MCF 10A (cell line): Measurements from ENCODE around the gene ATP2A3. TPM values are rescaled to one million over a fixed set of nuclear protein-coding genes. Genes with fewer than 3 reads are reported as not detected.

ENCODE experiments used
- BruUV-seq: library from RNA; stranded (reverse); fragments of 400-500 nt; replicated peaks from 2 replicates; lab custom pipeline; 2021; lab: Mats Ljungman, UMichigan
- CTCF ChIA-PET: fragments of 300-600 bp; sonication (Branson Sonifier 250); formaldehyde crosslinking; extraction: SDS; loops from one replicate; lab custom pipeline; 2021; ENCODE audit warnings: antibody characterized with exemption, inconsistent platforms; lab: Yijun Ruan, JAX
- POLR2A ChIA-PET: fragments of 300-600, 350-650 bp; sonication (Branson Sonifier 250); formaldehyde crosslinking; extraction: SDS; loops from one replicate; lab custom pipeline; 2020; ENCODE audit warnings: antibody characterized with exemption, inconsistent platforms; lab: Yijun Ruan, JAX
- DNase-seq: peaks from one replicate; pipeline ENCODE4 v3.0.0-alpha.2; 2018; ENCODE audit not compliant: unreplicated experiment
- H3K27ac Mint-ChIP-seq: one replicate; pipeline ENCODE4 v1.8.0; 2022; ENCODE audit warnings: mild to moderate bottlenecking, low read depth, mixed read lengths; ENCODE audit not compliant: unreplicated experiment
- H3K27me3 Mint-ChIP-seq: one replicate; pipeline ENCODE4 v1.8.0; 2022; ENCODE audit warnings: mixed read lengths; ENCODE audit not compliant: insufficient read depth, unreplicated experiment
- H3K36me3 Mint-ChIP-seq: one replicate; pipeline ENCODE4 v1.8.0; 2022; ENCODE audit warnings: mild to moderate bottlenecking, moderate library complexity, mixed read lengths; ENCODE audit not compliant: insufficient read depth, unreplicated experiment
- H3K4me1 Mint-ChIP-seq: one replicate; pipeline ENCODE4 v1.8.0; 2022; ENCODE audit warnings: mixed read lengths; ENCODE audit not compliant: insufficient read depth, unreplicated experiment
- H3K4me3 Mint-ChIP-seq: one replicate; pipeline ENCODE4 v1.8.0; 2022; ENCODE audit warnings: mild to moderate bottlenecking, moderate library complexity, mixed read lengths; ENCODE audit not compliant: unreplicated experiment
- H3K9me3 Mint-ChIP-seq: one replicate; pipeline ENCODE4 v1.8.0; 2022; ENCODE audit warnings: mixed read lengths; ENCODE audit not compliant: unreplicated experiment
- intact Hi-C: fragments of 100-400 bp; cut with micrococcal nuclease; formaldehyde crosslinking; loops from 2 replicates; pipeline ENCODE4 v1.14.1; 2022
- total RNA-seq: library from RNA; stranded (reverse); gene quantifications from 2 replicates; pipeline ENCODE4 v1.2.3, GENCODE V29; 2022
- TF ChIP-seq, protein P1 (sequence below): fragments of 200-600 bp; IDR thresholded peaks from one replicate; pipeline ENCODE4 v1.8.0; 2022; ENCODE audit warnings: antibody characterized with exemption, mild to moderate bottlenecking; ENCODE audit not compliant: unreplicated experiment

Gene ATP2A3
- total RNA-seq, 1 experiment from 2014 or later, result not detected

DNA sequence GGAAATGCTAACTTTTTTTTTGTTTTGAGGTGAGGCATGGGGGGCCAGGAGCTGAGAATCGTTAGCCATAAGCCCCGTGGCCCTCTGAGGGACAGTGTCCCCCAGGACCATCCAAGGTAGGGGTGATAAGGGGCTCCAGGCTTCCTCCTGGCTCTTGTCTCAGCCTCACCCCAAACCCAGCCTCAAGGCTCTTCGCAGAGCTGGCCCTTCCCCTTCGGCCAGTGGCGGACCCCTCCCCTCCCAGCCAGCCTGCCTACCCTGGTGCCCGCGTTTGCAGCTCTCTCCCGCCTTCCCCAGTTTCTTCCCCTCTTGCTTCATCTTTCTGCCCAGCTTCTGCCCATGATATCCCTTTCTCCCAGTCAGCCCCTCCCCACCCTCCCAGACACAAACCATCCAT, 22.7 kb upstream of the ATP2A3 start:
- no peak overlapping the region for H3K27ac Mint-ChIP-seq
- peaks cover 12% of the 10 kb centered on the region for H3K27me3 Mint-ChIP-seq
- H3K4me3 Mint-ChIP-seq, result no peak overlapping the region
- no peak for DNase-seq
- H3K9me3 Mint-ChIP-seq, result no peaks in the 10 kb centered on the region
- CTCF ChIA-PET, result interaction anchor here (0.6 to 1.5 kb wide), 5 partner anchors 74 to 839 kb away, joined by 3 to 7 read pairs (median 3); no protein-coding TSS in a partner anchor
- intact Hi-C loops, result no loop called here
- no peaks in the 10 kb centered on the region for H3K36me3 Mint-ChIP-seq
- peaks cover 8% of the 10 kb centered on the region for H3K4me1 Mint-ChIP-seq
- BruUV-seq, result no TSS peak
- POLR2A ChIA-PET, result no interaction called here
- TF ChIP-seq, protein P1, sequence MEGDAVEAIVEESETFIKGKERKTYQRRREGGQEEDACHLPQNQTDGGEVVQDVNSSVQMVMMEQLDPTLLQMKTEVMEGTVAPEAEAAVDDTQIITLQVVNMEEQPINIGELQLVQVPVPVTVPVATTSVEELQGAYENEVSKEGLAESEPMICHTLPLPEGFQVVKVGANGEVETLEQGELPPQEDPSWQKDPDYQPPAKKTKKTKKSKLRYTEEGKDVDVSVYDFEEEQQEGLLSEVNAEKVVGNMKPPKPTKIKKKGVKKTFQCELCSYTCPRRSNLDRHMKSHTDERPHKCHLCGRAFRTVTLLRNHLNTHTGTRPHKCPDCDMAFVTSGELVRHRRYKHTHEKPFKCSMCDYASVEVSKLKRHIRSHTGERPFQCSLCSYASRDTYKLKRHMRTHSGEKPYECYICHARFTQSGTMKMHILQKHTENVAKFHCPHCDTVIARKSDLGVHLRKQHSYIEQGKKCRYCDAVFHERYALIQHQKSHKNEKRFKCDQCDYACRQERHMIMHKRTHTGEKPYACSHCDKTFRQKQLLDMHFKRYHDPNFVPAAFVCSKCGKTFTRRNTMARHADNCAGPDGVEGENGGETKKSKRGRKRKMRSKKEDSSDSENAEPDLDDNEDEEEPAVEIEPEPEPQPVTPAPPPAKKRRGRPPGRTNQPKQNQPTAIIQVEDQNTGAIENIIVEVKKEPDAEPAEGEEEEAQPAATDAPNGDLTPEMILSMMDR, result no peak

DNA sequence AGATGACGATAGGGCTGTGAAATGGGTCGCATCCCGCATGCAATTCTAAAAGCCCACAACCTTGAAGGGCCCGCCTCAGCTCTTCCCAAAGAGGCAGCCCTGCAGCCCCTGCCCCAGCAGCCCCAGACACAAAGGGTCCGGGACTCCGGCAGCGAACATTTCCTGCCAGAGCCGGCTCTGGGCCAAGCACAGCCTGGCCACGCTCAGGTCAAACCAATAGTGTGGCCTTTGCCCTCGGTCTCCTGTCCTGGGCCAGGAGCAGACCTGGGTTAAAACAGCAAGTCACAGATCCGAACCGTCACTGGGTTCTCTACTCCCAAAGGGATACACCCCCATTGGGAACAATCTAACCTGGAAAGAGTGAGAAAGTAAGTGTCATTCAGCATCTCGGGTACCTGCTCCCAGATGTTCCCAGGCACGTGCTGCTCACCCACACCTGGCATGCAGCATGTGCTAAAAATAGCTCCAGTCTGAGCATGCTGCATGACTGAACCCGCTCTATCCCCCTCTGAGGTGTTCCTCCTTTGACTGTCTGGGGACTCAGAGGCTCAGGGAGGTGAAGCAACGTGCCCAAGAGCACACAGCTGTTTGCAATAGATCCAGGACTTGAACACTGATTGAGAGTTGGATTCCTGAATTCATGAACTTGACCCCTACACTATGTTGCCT, 22.2 kb upstream of the ATP2A3 start:
- Mint-ChIP-seq H3K36me3 (no peaks in the 10 kb centered on the region), H3K27me3 (peaks cover 8% of the 10 kb centered on the region), H3K4me1 (peaks cover 8% of the 10 kb centered on the region), H3K4me3 (no peak overlapping the region), H3K27ac (no peak overlapping the region), H3K9me3 (no peaks in the 10 kb centered on the region)
- no peak for DNase-seq
- ChIA-PET CTCF (interaction anchor here (0.6 to 1.5 kb wide), 3 partner anchors 73 to 429 kb away, joined by 3 to 7 read pairs (median 3); no protein-coding TSS in a partner anchor), POLR2A (no interaction called here)
- BruUV-seq, result no TSS peak
- TF ChIP-seq, protein P1, result no peak
- intact Hi-C loops, result no loop called here

DNA sequence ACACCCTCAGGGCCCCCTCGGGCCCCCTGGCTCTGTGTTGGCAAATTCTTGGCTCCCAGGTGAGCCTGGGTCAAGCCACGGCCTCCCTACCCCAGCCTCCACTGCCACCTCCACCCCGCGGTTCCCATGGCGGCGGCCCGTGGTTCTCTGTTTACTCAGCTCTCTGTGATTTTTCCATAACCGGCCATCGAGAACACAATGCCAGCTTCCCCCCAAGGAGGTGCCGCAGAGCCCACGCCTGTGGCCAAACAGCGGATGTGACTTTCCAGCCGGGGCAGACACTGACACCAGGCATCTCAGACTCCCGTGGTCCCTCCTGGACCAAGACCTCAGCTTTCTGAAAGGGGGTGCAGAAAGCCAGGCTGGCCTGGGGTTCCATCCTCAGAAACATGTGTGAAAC, 21.6 kb upstream of the ATP2A3 start:
- BruUV-seq, result no TSS peak
- DNase-seq, result no peak
- Mint-ChIP-seq H3K4me3 (no peak overlapping the region), H3K9me3 (no peaks in the 10 kb centered on the region), H3K36me3 (no peaks in the 10 kb centered on the region), H3K4me1 (peaks cover 6% of the 10 kb centered on the region), H3K27me3 (peaks cover 2% of the 10 kb centered on the region), H3K27ac (no peak overlapping the region)
- TF ChIP-seq, protein P1, result no peak
- intact Hi-C loops, result no loop called here
- ChIA-PET CTCF (interaction anchor here (0.7 to 1.5 kb wide), 3 partner anchors 58 to 121 kb away, joined by 3 to 7 read pairs (median 3); no protein-coding TSS in a partner anchor), POLR2A (no interaction called here)

DNA sequence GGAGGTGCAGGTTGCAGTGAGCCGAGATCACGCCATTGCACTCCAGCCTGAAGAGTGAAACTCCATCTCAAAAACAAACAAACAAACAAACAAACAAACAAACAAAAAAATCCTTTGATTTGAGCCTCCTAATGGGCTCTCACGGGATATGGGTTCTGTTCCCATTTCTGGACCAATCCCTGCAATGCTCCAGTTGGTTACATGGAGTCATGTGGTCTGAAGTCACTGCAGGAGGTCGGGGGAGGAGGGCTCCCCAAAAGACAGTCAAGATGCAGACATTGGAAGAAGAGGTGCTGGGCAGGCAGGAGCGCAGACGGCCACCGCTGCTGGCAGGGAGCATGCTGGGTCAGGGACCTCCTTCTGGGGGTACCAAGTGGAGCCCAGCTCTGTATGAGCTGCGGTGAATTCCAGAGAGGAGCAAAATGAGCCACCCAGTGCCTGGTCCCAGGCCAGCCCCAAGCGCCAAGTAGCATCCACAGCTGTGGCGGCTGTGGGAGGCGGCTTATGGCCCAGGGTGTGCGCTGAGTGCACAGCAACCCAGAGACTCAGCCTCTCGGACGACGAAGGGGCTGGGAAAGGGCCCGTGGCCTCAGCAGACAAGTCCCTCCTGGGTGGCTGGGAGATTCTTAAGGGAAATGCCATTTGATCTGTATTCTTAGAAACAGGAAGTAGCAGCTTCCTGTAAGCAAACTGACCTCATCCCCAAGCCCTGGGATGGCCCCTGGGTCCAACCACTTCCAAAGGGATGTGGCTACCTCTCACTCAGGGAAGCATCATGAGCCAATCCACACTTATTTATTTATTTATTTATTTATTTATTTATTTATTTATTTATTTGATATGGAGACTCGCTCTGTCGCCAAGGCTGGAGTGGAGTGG, 19.6 kb upstream of the ATP2A3 start:
- no peaks in the 10 kb centered on the region for H3K4me1 Mint-ChIP-seq
- POLR2A ChIA-PET, result interaction anchor here (1.2 kb wide), 1 partner anchor 16 kb away, joined by 6 read pairs; no protein-coding TSS in a partner anchor
- no peaks in the 10 kb centered on the region for H3K27me3 Mint-ChIP-seq
- H3K36me3 Mint-ChIP-seq, result no peaks in the 10 kb centered on the region
- no peak for DNase-seq
- TF ChIP-seq, protein P1, result no peak
- intact Hi-C loops, result no loop called here
- no peak overlapping the region for H3K4me3 Mint-ChIP-seq
- CTCF ChIA-PET, result no interaction called here
- no TSS peak for BruUV-seq
- H3K9me3 Mint-ChIP-seq, result peaks cover 2% of the 10 kb centered on the region
- no peak overlapping the region for H3K27ac Mint-ChIP-seq
